Caco-2 (cell line): Measurements from ENCODE around the gene PRKAA1. TPM values are rescaled to one million over a fixed set of nuclear protein-coding genes. Genes with fewer than 3 reads are reported as not detected.

ENCODE experiments used
- BruUV-seq: library from RNA; stranded (reverse); fragments of 400-500 nt; replicated peaks from 2 replicates; lab custom pipeline; 2021; lab: Mats Ljungman, UMichigan
- CTCF ChIA-PET: fragments of 300-600 bp; sonication (Branson Sonifier 250); formaldehyde crosslinking; loops from one replicate; lab custom pipeline; 2022; ENCODE audit warnings: antibody characterized with exemption; lab: Charles Lee
- POLR2A ChIA-PET: fragments of 300-600 bp; sonication (Branson Sonifier 250); formaldehyde crosslinking; loops from one replicate; lab custom pipeline; 2022; ENCODE audit warnings: antibody characterized with exemption; lab: Charles Lee
- DNase-seq, 2 experiments: peaks; one replicate each; pipeline versions ENCODE4 v3.0.0 to v3.0.0-alpha.2; 2020 to 2022
- H3K27me3 ChIP-seq: replicated peaks from 2 replicates; pipeline ENCODE4 v1.6.0; 2011; ENCODE audit warnings: low read length; ENCODE audit not compliant: control insufficient read depth, insufficient read depth
- H3K36me3 ChIP-seq: 2 replicates; pipeline ENCODE4 v1.5.1; 2011; ENCODE audit warnings: low read length; ENCODE audit not compliant: control insufficient read depth, insufficient read depth
- H3K4me1 ChIP-seq: fragments of 250-450 bp; sonication (Bioruptor Pico); 2 replicates; pipeline ENCODE4 v1.5.1; 2020; ENCODE audit warnings: mild to moderate bottlenecking
- H3K4me3 ChIP-seq: 2 replicates; pipeline ENCODE4 v1.5.1; 2011; ENCODE audit warnings: low read depth, mild to moderate bottlenecking, control low read depth, low read length
- H3K9me3 ChIP-seq: fragments of 250-450 bp; sonication (Bioruptor Pico); 2 replicates; pipeline ENCODE4 v1.5.1; 2020; ENCODE audit warnings: mild to moderate bottlenecking, moderate library complexity
- H3K27ac Mint-ChIP-seq: one replicate; pipeline ENCODE4 v1.8.0; 2022; ENCODE audit warnings: mixed read lengths; ENCODE audit not compliant: unreplicated experiment
- H3K27me3 Mint-ChIP-seq: one replicate; pipeline ENCODE4 v1.8.0; 2022; ENCODE audit warnings: mixed read lengths; ENCODE audit not compliant: insufficient read depth, unreplicated experiment
- H3K36me3 Mint-ChIP-seq: one replicate; pipeline ENCODE4 v1.8.0; 2022; ENCODE audit warnings: mild to moderate bottlenecking, mixed read lengths; ENCODE audit not compliant: insufficient read depth, unreplicated experiment
- H3K4me1 Mint-ChIP-seq: one replicate; pipeline ENCODE4 v1.8.0; 2022; ENCODE audit warnings: low read depth, mixed read lengths; ENCODE audit not compliant: unreplicated experiment
- H3K4me3 Mint-ChIP-seq: one replicate; pipeline ENCODE4 v1.8.0; 2022; ENCODE audit warnings: mild to moderate bottlenecking, moderate library complexity, mixed read lengths; ENCODE audit not compliant: unreplicated experiment
- H3K9me3 Mint-ChIP-seq: one replicate; pipeline ENCODE4 v1.8.0; 2022; ENCODE audit warnings: mixed read lengths; ENCODE audit not compliant: unreplicated experiment
- CTCF ChIP-seq, 2 experiments: fragments of 200-600 bp in 1 of 2; IDR thresholded peaks; 1 replicate in 1 of 2; 2 replicates in 1 of 2; pipeline versions ENCODE4 v1.5.1 to v1.8.0; 2011 to 2022; ENCODE audit warnings: antibody characterized with exemption in 1 of 2, control low read depth in 1 of 2, inconsistent platforms in 1 of 2, low read depth in 1 of 2, low read length in 1 of 2, mild to moderate bottlenecking in 1 of 2, moderate library complexity in 1 of 2; ENCODE audit not compliant: insufficient read depth in 1 of 2, severe bottlenecking in 1 of 2, unreplicated experiment in 1 of 2
- intact Hi-C: fragments of 100-400 bp; cut with micrococcal nuclease; formaldehyde crosslinking; loops from one replicate; pipeline ENCODE4 v1.10.0; 2022; ENCODE audit not compliant: unreplicated experiment
- total RNA-seq: library from RNA; stranded (reverse); gene quantifications from 2 replicates; pipeline ENCODE4 v1.2.3, GENCODE V29; 2022

PRKAA1 gene
- total RNA-seq, 1 experiment from 2014 or later = 64.6 TPM

GRCh38 chr5:40757400-40757799 lies 40.8 kb downstream of the PRKAA1 start:
- intact Hi-C loops = loop anchor here (2.0 kb wide), 1 partner anchor 17 kb away; no protein-coding TSS in a partner anchor
- no peak for TF ChIP-seq CTCF (IDR thresholded peaks at IDR 0.05; ENCODE audit: insufficient read depth in 1 of 2, low read depth in 1 of 2, low read length in 1 of 2, severe bottlenecking in 1 of 2, unreplicated experiment in 1 of 2)
- ChIA-PET CTCF (no interaction called here), POLR2A (no interaction called here)
- H3K36me3 Mint-ChIP-seq = peaks cover 9% of the 10 kb centered on the region
- H3K27ac Mint-ChIP-seq = no peak overlapping the region
- H3K9me3 Mint-ChIP-seq = no peaks in the 10 kb centered on the region
- no peak for DNase-seq
- no peak overlapping the region for H3K4me3 Mint-ChIP-seq
- H3K36me3 ChIP-seq = no peaks in the 10 kb centered on the region
- no peaks in the 10 kb centered on the region for H3K27me3 ChIP-seq
- no peak overlapping the region for H3K4me3 ChIP-seq
- peaks cover 8% of the 10 kb centered on the region; the same call in 1 of the 2 replicates for H3K4me1 ChIP-seq
- H3K9me3 ChIP-seq = no peaks in the 10 kb centered on the region
- H3K27me3 Mint-ChIP-seq = no peaks in the 10 kb centered on the region
- H3K4me1 Mint-ChIP-seq = no peaks in the 10 kb centered on the region
- BruUV-seq = no TSS peak

DNA sequence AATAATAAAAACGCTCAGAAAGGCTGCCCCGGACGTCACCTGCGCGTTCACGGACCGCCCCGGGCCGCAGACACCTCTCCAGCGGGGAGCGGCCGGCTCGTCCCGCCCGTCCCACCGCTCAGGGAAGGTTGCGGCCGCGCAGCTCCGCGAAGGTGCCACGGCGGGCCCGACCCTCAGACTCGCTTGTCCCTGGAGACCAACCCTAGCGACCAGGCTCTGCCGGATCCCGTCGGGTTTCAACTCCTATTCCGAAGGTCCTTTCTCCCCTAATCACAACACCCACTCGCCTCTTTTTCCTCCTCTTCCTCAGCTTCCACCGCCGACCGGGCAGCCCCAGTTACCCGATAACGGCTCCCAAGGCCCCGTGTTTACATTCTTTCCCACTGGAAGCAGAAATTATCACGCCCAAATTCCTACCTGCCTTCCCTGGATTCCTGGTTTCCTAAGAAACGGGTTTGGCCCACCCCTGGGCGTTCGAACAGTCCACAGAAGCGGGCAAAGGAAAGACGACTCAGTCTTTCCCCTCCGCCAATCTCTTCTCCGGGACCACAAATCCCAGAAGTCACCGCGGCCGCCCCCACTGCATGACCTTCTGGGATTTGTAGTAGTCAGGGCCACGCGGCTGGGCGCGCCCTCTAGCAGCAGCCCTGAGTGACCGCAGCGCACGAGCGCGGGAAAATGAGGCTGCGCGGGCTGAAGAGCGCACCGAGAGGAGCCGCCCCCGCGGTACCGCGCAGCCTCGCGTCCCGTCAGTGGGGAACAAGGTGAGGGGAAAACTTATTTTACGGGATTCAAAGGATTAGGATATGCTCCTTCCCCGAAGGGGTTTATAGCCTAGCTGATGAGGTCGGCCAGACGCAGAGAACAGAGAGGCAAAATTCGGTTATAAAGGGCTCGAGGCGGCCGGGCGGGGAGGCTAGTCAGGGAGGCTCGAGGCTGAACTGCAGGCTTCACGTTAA lies 42.5 kb downstream of the PRKAA1 start, which contains the start of gene TTC33:
Gene TTC33, minus strand, starts transcription at position 555 of the 959 bp plus-strand sequence. CDS start 8,943 bp downstream, outside the sequence.
- intact Hi-C loops = loop anchor here (1.0 to 2.0 kb wide), 5 partner anchors 19 to 124 kb away; partner anchors contain the start of genes PRKAA1 and RPL37
- peak; percentile 95 to 96 for DNase-seq
- TSS peak; percentile 65 for BruUV-seq
- Histone ChIP-seq H3K9me3 (no peaks in the 10 kb centered on the region), H3K4me3 (peak within 1 kb of the TSS; percentile 56), H3K27me3 (no peaks in the 10 kb centered on the region), H3K4me1 (peaks cover 8% of the 10 kb centered on the region; the same call in 1 of the 2 replicates), H3K36me3 (no peaks in the 10 kb centered on the region)
- POLR2A ChIA-PET = interaction anchor here (0.8 kb wide), 1 partner anchor 43 kb away, joined by 3 read pairs; the partner anchor contains the start of gene PRKAA1
- H3K9me3 Mint-ChIP-seq = no peaks in the 10 kb centered on the region
- peak; percentile 55 to 89 for TF ChIP-seq CTCF (IDR thresholded peaks at IDR 0.05; ENCODE audit: insufficient read depth in 1 of 2, low read depth in 1 of 2, low read length in 1 of 2, severe bottlenecking in 1 of 2, unreplicated experiment in 1 of 2)
- H3K36me3 Mint-ChIP-seq = no peaks in the 10 kb centered on the region
- no peak within 1 kb of the TSS for H3K27ac Mint-ChIP-seq
- no peaks in the 10 kb centered on the region for H3K4me1 Mint-ChIP-seq
- H3K4me3 Mint-ChIP-seq = no peak within 1 kb of the TSS
- no peaks in the 10 kb centered on the region for H3K27me3 Mint-ChIP-seq
- CTCF ChIA-PET = interaction anchor here (1.3 kb wide), 1 partner anchor 43 kb away, joined by 4 read pairs; the partner anchor contains the start of gene PRKAA1

GRCh38 chr5:40755093-40755406 lies 43.1 kb downstream of the PRKAA1 start:
- no peak overlapping the region for H3K4me3 Mint-ChIP-seq
- H3K27ac Mint-ChIP-seq = no peak overlapping the region
- peak; percentile 56 to 81 for TF ChIP-seq CTCF (IDR thresholded peaks at IDR 0.05; ENCODE audit: insufficient read depth in 1 of 2, low read depth in 1 of 2, low read length in 1 of 2, severe bottlenecking in 1 of 2, unreplicated experiment in 1 of 2)
- no TSS peak for BruUV-seq
- ChIA-PET POLR2A (interaction anchor here (0.8 kb wide), 1 partner anchor 44 kb away, joined by 3 read pairs; the partner anchor contains the start of gene PRKAA1), CTCF (interaction anchor here (0.7 to 1.3 kb wide), 2 partner anchors 30 to 44 kb away, joined by 3 to 4 read pairs; partner anchors contain the start of gene PRKAA1)
- H3K36me3 Mint-ChIP-seq = no peaks in the 10 kb centered on the region
- H3K4me3 ChIP-seq = peak overlapping the region; percentile 56
- H3K27me3 ChIP-seq = no peaks in the 10 kb centered on the region
- no peaks in the 10 kb centered on the region for H3K4me1 Mint-ChIP-seq
- H3K4me1 ChIP-seq = peaks cover 8% of the 10 kb centered on the region; the same call in 1 of the 2 replicates
- no peaks in the 10 kb centered on the region for H3K9me3 ChIP-seq
- H3K36me3 ChIP-seq = no peaks in the 10 kb centered on the region
- no peaks in the 10 kb centered on the region for H3K27me3 Mint-ChIP-seq
- intact Hi-C loops = loop anchor here (1.0 to 2.0 kb wide), 4 partner anchors 30 to 124 kb away; partner anchors contain the start of genes PRKAA1 and RPL37
- no peaks in the 10 kb centered on the region for H3K9me3 Mint-ChIP-seq
- DNase-seq = peak; percentile 69 to 77
